Measurements from ENCODE around the gene PLEKHD1. TPM values are rescaled to one million over a fixed set of nuclear protein-coding genes. Genes with fewer than 3 reads are reported as not detected.
"Not testable (repeated sequence)": the region's sequence is repeated elsewhere in the genome, so short reads cannot be mapped to it uniquely, and the experiment has no call there.

The PLEKHD1 gene
- total RNA-seq, result under 1 TPM; 0.15 to 0.24 TPM
- long read RNA-seq, full-length matches to known transcripts, result 1 of 1 reads
- long read RNA-seq, partial matches to known transcripts, result 0 of 1 reads
- long read RNA-seq, other reads (novel, unspliced or antisense), result 0 of 1 reads

- intact Hi-C loops (cut with DNase I), result no loop called here
- DNase-seq, result no peak
- peak; percentile 40 to 43 for ATAC-seq
Observed at GRCh38 chr14:69484444-69485314, at the start of gene PLEKHD1. Gene PLEKHD1, plus strand, starts transcription at chr14:69484728. Its CDS starts 238 bp downstream, at chr14:69484966.

- ATAC-seq (no peak), DNase-seq (no peak)
- intact Hi-C loops (cut with DNase I), result no loop called here
Observed at GRCh38 chr14:69439521-69440270, 44.8 kb upstream of the PLEKHD1 start.

- ATAC-seq (no peak), DNase-seq (no peak)
- intact Hi-C loops (cut with DNase I), result no loop called here
Observed at GRCh38 chr14:69441948-69442347, 42.6 kb upstream of the PLEKHD1 start.

- DNase-seq (no peak), ATAC-seq (no peak)
- intact Hi-C loops (cut with DNase I), result no loop called here
Observed at GRCh38 chr14:69443296-69443805, 41.2 kb upstream of the PLEKHD1 start.

GRCh38 chr14:69449216-69449615 is 35.3 kb upstream of the PLEKHD1 start:
- DNase-seq (no peak), ATAC-seq (no peak)
- intact Hi-C loops (cut with DNase I), result no loop called here

- DNase-seq (no peak), ATAC-seq (no peak)
- intact Hi-C loops (cut with DNase I), result loop anchor here in 1 of 2 donors (10.0 kb wide), 1 partner anchor 207 kb away; no protein-coding TSS in a partner anchor
Observed at GRCh38 chr14:69451941-69452340, 32.6 kb upstream of the PLEKHD1 start.

- intact Hi-C loops (cut with DNase I), result loop anchor here in 1 of 2 donors (10.0 kb wide), 1 partner anchor 214 kb away; no protein-coding TSS in a partner anchor
- no peak for DNase-seq
- ATAC-seq, result no peak
Observed at GRCh38 chr14:69458350-69458749, 26.2 kb upstream of the PLEKHD1 start.

- intact Hi-C loops (cut with DNase I), result loop anchor here in 1 of 2 donors (10.0 kb wide), 1 partner anchor 214 kb away; no protein-coding TSS in a partner anchor
- DNase-seq, result no peak
- no peak for ATAC-seq
Observed at GRCh38 chr14:69459122-69459521, 25.4 kb upstream of the PLEKHD1 start.

GRCh38 chr14:69460093-69460701 is 24.3 kb upstream of the PLEKHD1 start:
- DNase-seq (peak; percentile 68), ATAC-seq (peak; percentile 83 to 92)
- intact Hi-C loops (cut with DNase I), result loop anchor here in 1 of 2 donors (5.0 kb wide), 2 partner anchors 218 to 333 kb away; no protein-coding TSS in a partner anchor

- intact Hi-C loops (cut with DNase I), result loop anchor here in 1 of 2 donors (5.0 kb wide), 2 partner anchors 222 to 337 kb away; no protein-coding TSS in a partner anchor
- no peak for ATAC-seq
- DNase-seq, result no peak
Observed at GRCh38 chr14:69464379-69464778, 20.1 kb upstream of the PLEKHD1 start.

GRCh38 chr14:69464829-69465228 is 19.7 kb upstream of the PLEKHD1 start:
- DNase-seq (no peak), ATAC-seq (no peak)
- intact Hi-C loops (cut with DNase I), result loop anchor here in 1 of 2 donors (5.0 kb wide), 2 partner anchors 223 to 338 kb away; no protein-coding TSS in a partner anchor

GRCh38 chr14:69468949-69469348 is 15.6 kb upstream of the PLEKHD1 start:
- intact Hi-C loops (cut with DNase I), result no loop called here
- no peak for ATAC-seq
- DNase-seq, result no peak

GRCh38 chr14:69471436-69471835 is 13.1 kb upstream of the PLEKHD1 start:
- ATAC-seq, result no peak
- intact Hi-C loops (cut with DNase I), result no loop called here
- DNase-seq, result no peak

GRCh38 chr14:69471916-69472315 is 12.6 kb upstream of the PLEKHD1 start:
- no peak for DNase-seq
- intact Hi-C loops (cut with DNase I), result no loop called here
- ATAC-seq, result no peak

- no peak for DNase-seq
- intact Hi-C loops (cut with DNase I), result no loop called here
- ATAC-seq, result no peak
Observed at GRCh38 chr14:69473260-69473659, 11.3 kb upstream of the PLEKHD1 start.

GRCh38 chr14:69473946-69474345 is 10.6 kb upstream of the PLEKHD1 start:
- ATAC-seq, result no peak
- DNase-seq, result no peak

GRCh38 chr14:69475194-69475818 is 9.2 kb upstream of the PLEKHD1 start:
- ATAC-seq (no peak), DNase-seq (no peak)
- intact Hi-C loops (cut with DNase I), result no loop called here

More at GRCh38 chr14:69473946-69474345, 10.6 kb upstream of the PLEKHD1 start:
- intact Hi-C loops (cut with DNase I), result no loop called here

GRCh38 chr14:69476824-69477450 is 7.6 kb upstream of the PLEKHD1 start:
- intact Hi-C loops (cut with DNase I); DNase-seq; ATAC-seq: not testable (repeated sequence)
